Embryonic facial prominence (tissue), 1 donor: ENCODE measurements around the gene ERO1B.
"Not testable (repeated sequence)": the region's sequence is repeated elsewhere in the genome, so short reads cannot be mapped to it uniquely, and the experiment has no call there.

Experiments used
- DNase-seq: peaks from one replicate; pipeline ENCODE4 v3.0.0-alpha.2; 2016; ENCODE audit errors: extremely low spot score

ERO1B gene

DNA sequence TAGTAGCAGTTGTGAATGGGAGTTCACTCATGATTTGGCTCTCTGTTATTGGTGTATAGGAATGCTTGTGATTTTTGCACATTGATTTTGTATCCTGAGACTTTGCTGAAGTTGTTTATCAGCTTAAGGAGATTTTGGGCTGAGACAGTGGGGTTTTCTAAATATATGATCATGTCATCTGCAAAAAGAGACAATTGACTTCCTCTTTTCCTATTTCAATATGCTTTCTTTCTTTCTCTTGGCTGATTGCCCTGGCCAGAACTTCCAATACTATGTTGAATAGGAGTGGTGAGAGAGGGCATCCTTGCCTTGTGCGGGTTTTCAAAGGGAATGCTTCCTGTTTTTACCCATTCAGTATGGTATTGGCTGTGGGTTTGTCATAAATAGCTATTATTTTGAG is 93.7 kb downstream of the ERO1B start:
- not testable (repeated sequence) for DNase-seq

DNA sequence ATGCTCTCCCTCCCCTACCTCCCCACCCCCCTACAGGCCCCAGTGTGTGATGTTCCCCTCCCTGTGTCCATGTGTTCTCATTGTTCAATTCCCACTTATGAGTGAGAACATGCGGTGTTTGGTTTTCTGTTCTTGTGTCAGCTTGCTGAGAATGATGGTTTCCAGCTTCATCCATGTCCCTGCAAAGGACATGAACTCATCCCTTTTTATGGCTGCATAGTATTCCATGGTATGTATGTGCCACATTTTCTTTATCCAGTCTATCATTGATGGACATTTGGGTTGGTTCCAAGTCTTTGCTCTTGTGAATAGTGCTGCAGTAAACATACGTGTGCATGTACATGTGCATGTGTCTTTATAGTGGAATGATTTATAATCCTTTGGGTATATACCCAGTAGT is 95.3 kb downstream of the ERO1B start:
- not testable (repeated sequence) for DNase-seq

GRCh38 chr1:236185687-236186086 is 96.1 kb downstream of the ERO1B start:
- no peak for DNase-seq

DNA sequence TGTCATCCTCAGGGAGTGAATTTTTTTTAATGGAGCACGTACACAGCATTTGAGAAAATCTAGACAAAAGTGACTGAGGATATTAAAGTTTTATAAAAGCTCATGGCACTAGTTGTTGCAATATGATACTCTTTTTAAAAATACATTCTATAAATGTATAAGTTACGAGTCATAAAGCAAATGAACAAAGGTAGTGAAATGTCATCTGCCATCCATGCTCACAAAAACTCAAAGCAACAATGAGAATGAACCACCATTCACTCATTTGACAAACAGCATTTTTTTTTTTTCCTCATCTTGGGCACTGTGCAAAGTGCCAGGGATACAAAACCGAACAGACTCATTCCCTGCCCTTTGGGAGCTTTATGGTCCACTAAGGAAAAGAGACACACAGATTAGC is 100.7 kb downstream of the ERO1B start:
- DNase-seq: no peak

DNA sequence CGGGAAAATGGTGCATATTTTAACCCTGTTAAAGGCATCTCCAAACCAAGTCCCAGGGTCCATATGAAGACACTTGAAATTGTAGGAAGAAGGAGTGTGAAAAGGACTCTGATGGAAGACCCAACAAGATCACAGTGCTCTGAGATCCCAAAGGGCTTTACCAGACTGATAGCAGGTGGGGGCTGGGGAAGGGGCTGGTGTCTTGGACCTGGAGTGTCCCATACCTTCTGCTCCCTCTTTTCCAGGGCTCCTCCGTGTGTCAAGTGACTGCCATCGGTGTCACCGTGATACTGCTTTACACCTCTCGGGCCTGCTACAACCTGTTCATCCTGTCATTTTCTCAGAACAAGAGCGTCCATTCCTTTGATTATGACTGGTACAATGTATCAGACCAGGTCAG is 102.1 kb downstream of the ERO1B start:
- no peak for DNase-seq

DNA sequence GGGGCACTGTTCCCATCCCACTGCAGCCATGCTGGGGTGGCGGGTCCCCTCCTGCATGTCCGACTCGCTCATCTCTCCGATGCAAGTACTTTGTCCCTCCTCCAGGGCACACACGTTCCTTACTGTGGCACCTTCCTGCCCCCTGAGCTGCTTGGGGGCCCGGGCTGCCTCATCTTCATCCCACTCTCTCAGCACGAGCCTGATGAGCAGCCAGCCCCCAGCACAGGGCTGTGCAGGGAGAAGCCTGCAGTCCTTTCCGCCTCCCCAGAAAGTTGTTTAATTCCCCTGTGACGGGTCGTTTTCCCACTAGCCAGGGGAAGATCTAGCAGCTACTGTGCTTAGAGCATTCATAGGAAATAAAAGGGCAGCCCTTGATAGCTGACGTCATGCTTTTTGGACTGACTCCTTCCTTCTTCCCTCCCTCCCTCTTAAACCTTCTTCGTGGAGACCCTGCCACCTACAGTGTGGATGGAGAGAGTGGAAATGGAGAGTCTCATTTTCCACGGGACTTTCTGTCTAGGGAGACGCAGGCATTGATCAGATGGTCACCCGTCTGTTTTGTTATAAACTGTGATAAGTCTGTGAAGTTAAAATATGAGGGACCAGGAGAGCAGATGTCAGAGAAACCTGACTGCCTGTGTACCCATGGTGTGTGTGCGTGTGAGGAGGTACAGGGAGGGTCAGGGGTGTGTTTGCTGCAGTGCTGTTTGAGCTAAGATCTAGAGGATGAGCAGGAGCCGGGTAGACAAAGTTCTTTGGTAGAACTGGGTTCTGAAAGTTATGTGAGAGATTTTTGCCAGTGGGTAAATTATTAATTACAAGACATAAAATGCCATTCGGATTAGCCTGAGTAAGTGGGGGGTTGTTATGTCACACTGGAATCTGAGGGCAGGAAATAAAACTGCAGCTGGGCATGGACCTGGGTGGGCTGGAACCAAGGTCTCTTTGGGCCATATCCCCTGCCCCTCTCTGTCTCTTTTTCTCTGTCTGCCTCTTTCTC is 105.1 kb downstream of the ERO1B start:
- no peak for DNase-seq

- no peak for DNase-seq
Measured at GRCh38 chr1:236175642-236176336, 106.0 kb downstream of the ERO1B start.

DNA sequence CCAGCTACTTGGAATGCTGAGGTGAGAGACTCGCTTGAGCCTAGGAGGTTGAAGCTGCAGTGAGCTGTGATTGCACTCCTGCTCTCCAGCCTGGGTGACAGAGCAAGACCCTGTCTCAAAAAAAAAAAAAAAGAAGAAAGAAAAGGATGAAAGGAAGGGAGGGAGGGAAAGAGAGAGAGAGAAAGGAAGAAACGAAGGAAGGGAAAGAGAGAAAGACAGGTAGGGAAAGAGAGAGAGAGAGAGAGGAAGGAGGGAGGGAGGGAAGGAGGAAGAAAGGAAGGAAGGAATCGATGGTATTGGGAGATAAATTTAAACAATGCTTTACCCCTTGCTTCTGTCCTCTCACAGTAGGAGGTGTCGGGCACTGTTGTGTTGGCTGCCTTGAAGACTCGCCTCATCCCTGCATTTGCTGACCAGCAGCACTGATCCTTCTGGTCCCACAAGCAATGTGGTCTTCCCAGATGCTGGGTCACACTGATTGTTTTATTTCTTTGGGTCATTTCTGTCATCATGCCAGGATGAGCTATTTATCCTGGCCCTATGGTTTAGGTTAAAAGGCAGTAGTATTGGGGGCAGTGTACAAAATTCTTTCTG is 108.5 kb downstream of the ERO1B start:
- DNase-seq: no peak

DNA sequence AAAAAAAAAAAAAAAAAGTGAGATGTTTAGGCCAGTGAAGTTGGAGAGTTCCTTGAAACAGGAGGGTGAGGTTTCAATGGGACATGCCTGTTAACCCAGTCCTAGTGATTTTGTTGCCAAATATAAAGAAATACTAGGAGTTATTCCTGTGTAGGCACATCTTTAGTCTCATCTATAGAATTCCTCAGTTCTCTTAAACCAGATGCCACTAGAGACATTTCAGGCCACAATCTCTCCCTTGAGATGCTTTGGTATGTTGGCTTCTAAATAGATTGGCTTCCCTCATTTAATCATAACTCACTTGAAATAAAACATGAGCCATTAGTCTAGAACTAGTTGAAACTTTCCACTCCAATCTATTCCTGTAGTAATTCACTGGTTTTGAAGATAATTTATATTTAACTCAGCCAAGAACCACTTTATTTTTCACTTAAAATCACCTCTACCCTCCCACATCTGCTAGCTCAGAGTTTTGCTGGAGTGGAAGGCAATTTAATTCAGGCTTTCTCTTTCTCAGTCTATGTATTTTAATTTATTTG is 109.6 kb downstream of the ERO1B start:
- peak; percentile 20 for DNase-seq

- DNase-seq: no peak
Measured at GRCh38 chr1:236168716-236169429, 112.9 kb downstream of the ERO1B start.

GRCh38 chr1:236167578-236167977 is 114.2 kb downstream of the ERO1B start:
- no peak for DNase-seq

DNA sequence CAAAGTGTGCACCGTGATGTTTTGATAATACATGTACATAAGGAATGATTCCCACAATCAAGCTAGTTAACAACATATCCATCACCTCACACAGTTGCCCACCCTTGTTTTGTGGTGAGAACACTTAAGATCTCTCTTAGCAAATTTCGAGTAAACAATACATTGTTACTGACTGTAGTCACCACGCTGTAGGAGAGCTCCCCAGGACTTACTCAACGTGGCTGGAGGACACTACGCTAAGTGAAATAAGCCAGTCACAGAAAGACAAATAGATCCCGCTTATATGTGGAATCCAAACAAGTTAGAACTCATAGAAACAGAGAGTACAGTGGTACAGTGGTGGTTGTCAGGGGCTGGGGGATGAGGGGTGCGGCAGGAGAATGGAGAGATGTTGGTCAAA is 114.6 kb downstream of the ERO1B start:
- DNase-seq: no peak

DNA sequence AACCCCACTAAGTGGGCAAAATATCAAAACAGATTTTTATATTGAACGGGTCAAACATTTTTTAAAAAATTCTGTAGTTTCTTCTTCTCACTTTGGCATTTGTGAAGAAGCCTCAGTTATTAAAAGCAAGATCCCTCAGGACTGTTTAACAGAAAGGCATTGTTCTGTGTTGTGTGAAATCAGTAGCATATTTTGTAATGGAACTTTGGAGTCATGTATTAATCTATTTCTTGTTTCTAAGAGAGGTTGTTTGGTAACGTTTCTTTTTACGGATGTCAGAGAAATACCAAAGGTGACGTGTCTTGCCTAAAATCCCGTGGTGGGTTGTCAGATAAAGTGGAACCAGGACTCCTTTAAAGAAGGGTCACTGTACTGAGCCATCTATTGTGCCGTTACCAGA is 115.7 kb downstream of the ERO1B start:
- no peak for DNase-seq
